Nephron (organoid): ENCODE data around the gene ADORA2A.

Experiments
- H3K27ac Mint-ChIP-seq, 3 experiments: 2 replicates each; pipeline ENCODE4 v1.8.0; 2020; ENCODE audit warnings: mixed read lengths in 3 of 3, mild to moderate bottlenecking in 2 of 3, moderate library complexity in 1 of 3
- H3K27me3 Mint-ChIP-seq: 2 replicates; pipeline ENCODE4 v1.8.0; 2021; ENCODE audit warnings: low read depth, mild to moderate bottlenecking, moderate library complexity, mixed read lengths
- H3K36me3 Mint-ChIP-seq: 2 replicates; pipeline ENCODE4 v1.8.0; 2020; ENCODE audit warnings: low read depth, mixed read lengths
- H3K4me1 Mint-ChIP-seq: 2 replicates; pipeline ENCODE4 v1.8.0; 2020; ENCODE audit warnings: mixed read lengths
- H3K4me3 Mint-ChIP-seq, 3 experiments: 2 replicates each; pipeline ENCODE4 v1.8.0; 2020; ENCODE audit warnings: mild to moderate bottlenecking in 3 of 3, mixed read lengths in 3 of 3, moderate library complexity in 2 of 3
- H3K9me3 Mint-ChIP-seq: 2 replicates; pipeline ENCODE4 v1.8.0; 2020; ENCODE audit warnings: mixed read lengths
- TF ChIP-seq, protein P1 (sequence below), 3 experiments: fragments of 200-600 bp; sonication (generic); IDR thresholded peaks; one replicate each; pipeline ENCODE4 v1.5.0; 2021; ENCODE audit warnings: antibody characterized with exemption in 3 of 3; ENCODE audit not compliant: unreplicated experiment in 3 of 3

The ADORA2A gene

DNA sequence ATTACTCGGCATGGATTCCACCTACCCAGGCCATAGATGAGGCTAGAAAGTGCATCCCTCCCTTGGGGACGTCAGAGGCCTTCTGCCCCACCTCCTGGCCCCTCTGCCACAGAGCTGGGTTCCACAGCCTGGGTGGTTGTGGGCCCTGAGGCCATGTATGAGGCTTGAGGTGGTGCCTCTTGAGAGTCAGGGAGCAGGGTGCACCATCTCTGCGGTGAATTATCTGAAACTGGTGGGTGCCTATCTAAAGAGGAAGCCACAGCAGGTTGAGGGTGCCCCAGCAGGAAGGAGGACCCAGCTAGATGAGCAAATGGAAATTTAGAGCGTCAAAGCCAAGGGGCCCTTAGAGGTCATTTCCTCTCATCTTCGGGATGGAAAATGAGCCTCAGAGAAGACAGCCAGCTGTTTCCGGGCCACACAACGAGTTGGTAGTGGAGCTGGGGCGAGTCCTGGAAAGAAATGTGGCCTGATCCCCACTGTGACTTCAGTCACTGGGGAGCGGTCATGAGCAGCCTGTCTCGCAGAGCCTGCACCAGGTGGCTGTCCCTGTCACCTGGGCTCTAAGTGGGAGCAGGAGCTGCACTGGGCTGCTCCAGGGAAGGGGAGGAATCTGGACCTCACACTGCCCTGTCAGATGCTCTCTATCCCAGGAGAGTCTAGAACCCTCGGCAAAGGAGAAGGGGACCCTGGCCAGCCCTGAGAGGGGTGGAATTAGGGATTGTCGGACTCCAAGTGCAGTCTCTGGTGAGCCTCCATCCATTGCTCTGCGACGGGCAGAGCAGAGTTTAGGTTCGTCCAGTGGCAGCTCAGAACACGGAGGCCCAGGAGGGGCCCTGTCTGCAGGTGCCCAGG, 7.3 kb downstream of the ADORA2A start:
- no peaks in the 10 kb centered on the region for H3K9me3 Mint-ChIP-seq
- H3K27me3 Mint-ChIP-seq, result peaks cover 8% of the 10 kb centered on the region
- H3K36me3 Mint-ChIP-seq, result no peaks in the 10 kb centered on the region
- H3K4me3 Mint-ChIP-seq, result peak overlapping the region in 1 of 3 experiments; percentile 26
- TF ChIP-seq, protein P1, sequence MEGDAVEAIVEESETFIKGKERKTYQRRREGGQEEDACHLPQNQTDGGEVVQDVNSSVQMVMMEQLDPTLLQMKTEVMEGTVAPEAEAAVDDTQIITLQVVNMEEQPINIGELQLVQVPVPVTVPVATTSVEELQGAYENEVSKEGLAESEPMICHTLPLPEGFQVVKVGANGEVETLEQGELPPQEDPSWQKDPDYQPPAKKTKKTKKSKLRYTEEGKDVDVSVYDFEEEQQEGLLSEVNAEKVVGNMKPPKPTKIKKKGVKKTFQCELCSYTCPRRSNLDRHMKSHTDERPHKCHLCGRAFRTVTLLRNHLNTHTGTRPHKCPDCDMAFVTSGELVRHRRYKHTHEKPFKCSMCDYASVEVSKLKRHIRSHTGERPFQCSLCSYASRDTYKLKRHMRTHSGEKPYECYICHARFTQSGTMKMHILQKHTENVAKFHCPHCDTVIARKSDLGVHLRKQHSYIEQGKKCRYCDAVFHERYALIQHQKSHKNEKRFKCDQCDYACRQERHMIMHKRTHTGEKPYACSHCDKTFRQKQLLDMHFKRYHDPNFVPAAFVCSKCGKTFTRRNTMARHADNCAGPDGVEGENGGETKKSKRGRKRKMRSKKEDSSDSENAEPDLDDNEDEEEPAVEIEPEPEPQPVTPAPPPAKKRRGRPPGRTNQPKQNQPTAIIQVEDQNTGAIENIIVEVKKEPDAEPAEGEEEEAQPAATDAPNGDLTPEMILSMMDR (IDR thresholded peaks at IDR 0.05; ENCODE audit: unreplicated experiment in 3 of 3), result no peak
- H3K4me1 Mint-ChIP-seq, result peaks cover 45% of the 10 kb centered on the region
- peak overlapping the region; percentile 15 to 87 (median 83) for H3K27ac Mint-ChIP-seq

DNA sequence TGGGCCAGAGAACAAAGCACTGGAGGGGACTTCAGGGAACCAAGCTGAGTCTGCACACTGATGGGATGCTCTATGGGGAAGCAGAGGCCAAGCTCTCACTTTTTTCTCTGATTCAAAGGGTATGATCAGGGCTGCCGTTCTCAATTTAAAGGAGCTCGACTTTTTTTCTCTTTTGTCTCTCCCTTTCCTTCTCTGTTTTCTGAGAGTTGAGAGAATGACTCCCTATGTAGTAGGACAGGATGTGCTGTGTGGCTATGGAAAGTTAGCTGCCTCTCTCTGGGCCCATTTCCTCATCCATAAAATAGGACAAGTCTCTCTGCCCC, 7.9 kb downstream of the ADORA2A start:
- Mint-ChIP-seq H3K4me1 (peaks cover 40% of the 10 kb centered on the region), H3K27me3 (peaks cover 8% of the 10 kb centered on the region), H3K27ac (peak overlapping the region in 2 of 3 experiments; percentile 83 to 87), H3K4me3 (no peak overlapping the region), H3K36me3 (no peaks in the 10 kb centered on the region), H3K9me3 (no peaks in the 10 kb centered on the region)
- TF ChIP-seq, protein P1 (IDR thresholded peaks at IDR 0.05; ENCODE audit: unreplicated experiment in 3 of 3), result no peak

DNA sequence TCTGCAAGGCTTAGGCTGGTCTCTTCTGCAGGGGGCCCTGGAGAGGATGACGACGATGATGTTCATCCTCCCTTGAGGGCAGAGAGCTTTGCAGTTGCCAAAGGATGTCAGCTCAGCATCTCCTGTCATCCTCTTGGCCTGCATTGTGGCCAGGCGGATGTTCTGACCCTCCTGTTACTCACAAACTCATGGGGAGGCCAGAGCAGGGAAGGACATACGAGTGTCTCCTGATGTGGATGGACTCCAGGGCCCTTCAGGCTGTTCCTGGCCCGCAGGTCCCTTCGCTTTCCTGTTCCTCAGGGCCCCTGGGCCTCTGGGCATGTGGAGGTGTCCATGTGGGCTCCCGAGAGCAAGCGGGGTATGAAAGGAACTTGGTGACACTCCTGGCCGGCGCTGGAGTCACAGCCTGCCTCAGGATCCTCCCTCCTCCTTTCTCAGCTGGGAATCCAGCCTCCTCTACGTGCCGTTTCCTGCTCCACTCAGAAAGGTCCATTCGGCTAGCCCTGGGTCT, 8.5 kb downstream of the ADORA2A start:
- peaks cover 44% of the 10 kb centered on the region for H3K4me1 Mint-ChIP-seq
- peak overlapping the region; percentile 56 to 87 (median 67) for H3K27ac Mint-ChIP-seq
- H3K36me3 Mint-ChIP-seq, result no peaks in the 10 kb centered on the region
- H3K9me3 Mint-ChIP-seq, result no peaks in the 10 kb centered on the region
- TF ChIP-seq, protein P1 (IDR thresholded peaks at IDR 0.05; ENCODE audit: unreplicated experiment in 3 of 3), result no peak
- H3K4me3 Mint-ChIP-seq, result peak overlapping the region in 1 of 3 experiments; percentile 21
- H3K27me3 Mint-ChIP-seq, result peaks cover 8% of the 10 kb centered on the region

DNA sequence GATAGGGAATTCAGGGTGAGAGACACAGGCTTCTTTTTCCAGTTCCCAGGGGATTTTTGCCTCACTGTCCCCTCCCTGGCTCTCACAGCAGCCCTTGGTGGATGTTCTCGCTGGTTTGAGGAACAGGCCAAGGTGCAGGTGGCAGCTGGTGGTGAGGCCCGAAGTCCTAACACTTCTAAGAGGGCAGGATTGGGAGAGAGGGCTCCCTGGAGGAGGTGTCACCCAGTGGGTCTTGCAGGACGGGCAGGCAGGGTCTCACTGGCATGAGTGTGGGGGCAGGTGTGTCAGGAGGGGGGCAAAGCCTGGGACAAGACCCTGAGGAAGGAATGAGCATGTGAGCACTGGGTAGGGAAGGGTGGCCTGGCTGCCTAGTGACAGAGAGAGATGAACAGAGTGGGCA, 9.2 kb downstream of the ADORA2A start:
- Mint-ChIP-seq H3K27me3 (peaks cover 8% of the 10 kb centered on the region), H3K4me1 (peaks cover 39% of the 10 kb centered on the region), H3K9me3 (no peaks in the 10 kb centered on the region), H3K36me3 (no peaks in the 10 kb centered on the region), H3K27ac (peak overlapping the region; percentile 64 to 87 (median 67)), H3K4me3 (no peak overlapping the region)
- TF ChIP-seq, protein P1 (IDR thresholded peaks at IDR 0.05; ENCODE audit: unreplicated experiment in 3 of 3), result no peak

DNA sequence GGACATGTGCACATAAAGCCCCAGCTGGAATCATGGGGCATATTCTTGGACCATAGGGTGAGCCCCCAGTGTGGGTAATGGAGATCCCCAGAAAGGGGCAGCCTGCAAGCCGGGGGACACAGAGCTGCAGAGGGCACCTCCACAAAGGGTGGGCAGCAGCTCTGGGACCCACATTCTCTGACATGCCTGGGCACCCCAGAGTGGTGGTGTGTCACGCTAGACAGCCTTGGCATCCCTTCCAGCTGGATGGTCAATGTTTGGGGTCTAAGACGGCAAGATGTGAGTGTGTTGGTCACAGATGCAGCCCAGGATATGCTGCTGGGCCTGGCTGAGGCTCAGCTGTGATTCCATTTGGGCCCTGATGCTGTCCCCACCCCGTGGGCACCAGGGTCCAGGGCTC, 9.7 kb downstream of the ADORA2A start:
- H3K9me3 Mint-ChIP-seq, result no peaks in the 10 kb centered on the region
- TF ChIP-seq, protein P1 (IDR thresholded peaks at IDR 0.05; ENCODE audit: unreplicated experiment in 3 of 3), result no peak
- no peaks in the 10 kb centered on the region for H3K36me3 Mint-ChIP-seq

More for the DNA sequence above, 9.7 kb downstream of the ADORA2A start:
- Mint-ChIP-seq H3K27me3 (peaks cover 8% of the 10 kb centered on the region), H3K4me3 (no peak overlapping the region), H3K4me1 (peaks cover 34% of the 10 kb centered on the region), H3K27ac (peak overlapping the region in 2 of 3 experiments; percentile 39 to 87)
